Heart left ventricle (tissue), 16 donors: ENCODE results near the gene CFAP100. TPM values are rescaled to one million over a fixed set of nuclear protein-coding genes. Genes with fewer than 3 reads are reported as not detected.

Experiments
- ATAC-seq, 4 donors: fragments of 200-7000 bp; cut with Tn5 transposase; one replicate each; pipeline ENCODE4 v1.9.1; 2020 to 2022; ENCODE audit warnings: moderate library complexity in 4 of 4, mild to moderate bottlenecking in 3 of 4, moderate number of reproducible peaks in 1 of 4
- DNase-seq, 5 donors: peaks; one replicate each; pipeline ENCODE4 v3.0.0-alpha.2; 2020
- H3K27ac ChIP-seq, 12 donors: fragments of 200-600 bp; sonication (generic) in 4 of 12; one replicate each; pipeline versions ENCODE4 v1.5.0 to v1.8.0; 2016 to 2022; ENCODE audit warnings: mild to moderate bottlenecking in 2 of 12
- H3K27me3 ChIP-seq, 9 donors: fragments of 200-600 bp; sonication (generic) in 2 of 9; one replicate each; pipeline versions ENCODE4 v1.5.1 to v1.8.0; 2016 to 2022; ENCODE audit warnings: mild to moderate bottlenecking in 3 of 9
- H3K36me3 ChIP-seq, 9 donors: fragments of 200-600 bp; sonication (generic) in 2 of 9; one replicate each; pipeline versions ENCODE4 v1.5.0 to v1.8.0; 2018 to 2022; ENCODE audit warnings: mild to moderate bottlenecking in 2 of 9
- H3K4me1 ChIP-seq, 12 donors: fragments of 200-600 bp; sonication (generic) in 4 of 12; one replicate each; pipeline versions ENCODE4 v1.5.0 to v1.8.0; 2016 to 2022; ENCODE audit warnings: mild to moderate bottlenecking in 3 of 12
- H3K4me3 ChIP-seq, 12 donors: fragments of 200-600 bp; sonication (generic) in 4 of 12; one replicate each; pipeline versions ENCODE4 v1.5.0 to v1.8.0; 2017 to 2022; ENCODE audit warnings: mild to moderate bottlenecking in 9 of 12, moderate library complexity in 4 of 12
- H3K9me3 ChIP-seq, 12 donors: fragments of 200-600 bp; sonication (generic) in 4 of 12; one replicate each; pipeline versions ENCODE4 v1.5.0 to v1.8.0; 2016 to 2022; ENCODE audit warnings: mild to moderate bottlenecking in 1 of 12
- CTCF ChIP-seq, 12 donors: fragments of 200-600 bp; sonication (generic) in 4 of 12; IDR thresholded peaks; one replicate each; pipeline versions ENCODE4 v1.5.0 to v1.8.0; 2018 to 2022; ENCODE audit warnings: antibody characterized with exemption in 12 of 12, mild to moderate bottlenecking in 5 of 12
- POLR2A ChIP-seq, 2 donors: fragments of 450-650 bp; IDR thresholded peaks; one replicate each; pipeline ENCODE4 v1.6.1; 2017; ENCODE audit warnings: antibody characterized with exemption in 2 of 2, mild to moderate bottlenecking in 2 of 2, moderate library complexity in 2 of 2
- WGBS, 4 donors: extraction: QIAGEN DNeasy Blood & Tissue Kit in 2 of 4; methylation state at CpG; one replicate each; pipeline versions ENCODE4 v1.1.5 to v1.1.7; 2013 to 2018; 5-methylcytosine and 5-hydroxymethylcytosine counted together
- intact Hi-C, 10 donors: fragments of 100-400 bp; cut with DNase I; formaldehyde crosslinking; loops; one replicate each; pipeline versions ENCODE4 v1.11.1 to v1.14.2; 2022
- long read RNA-seq, 3 donors: library from polyadenylated mRNA; unstranded; transcript quantifications; one replicate each; pipeline ENCODE4 v2.0.0, GENCODE V29; 2020 to 2021
- polyA plus RNA-seq, 2 donors: library from polyadenylated mRNA; stranded (reverse); fragments of 200-250 nt; gene quantifications; one replicate each; pipeline ENCODE4 v1.2.3, GENCODE V29; 2013
- total RNA-seq, 9 donors: library from RNA; depleted of rRNA in 2 of 9; stranded (reverse); fragments of >200 nt in 2 of 9; fragmentation: NEBNext Ultra II Directional in 3 of 9; extraction: Animal tissue kit (Norgen Biotek cat#: 25700) in 3 of 9; gene quantifications; one replicate each; pipeline versions ENCODE4 v1.1.0 to v1.2.4, GENCODE V29; 2016 to 2023
- donor health status: ischemic (EF 13 %, LVEDD 7.1; RV severe dilation, severe dysfunction).
- donor health status: healthy with polysubstance abuse.
- donor health status: DM: no; HTN: yes; CAD: no.
- donor health status: DM: no; HTN: no; CAD: no.
- donor health status: ischemic (EF 25% LVEDD 6.9; RV normal size, moderate dysfunction).
- donor health status: ischemic (EF 25% LVEDD 5.7; RV mildly dilated, moderate dysfunction).
- donor health status: healthy.
- donor health status: DM: yes; HTN: yes; CAD: no.
- donor health status: ischemic (EF 35%, LVEDD 5.7; RV mildly dilated, moderate dysfunction).
- donor health status: nonischemic (EF 11% LVEDD 7.7; RV severe dilation, severe dysfunction).
- donor health status: DM: yes; HTN: yes; CAD: no.
- donor health status: PGD.
- donor health status: ischemic (EF 29% LVEDD 5.4; RV normal size, mild dysfunction).
- donor health status: nonischemic (EF 23%, LVEDD 6.1; RV moderate dilation, normal function).

CFAP100 gene
- total RNA-seq, result not detected
- polyA plus RNA-seq, result not detected
- long read RNA-seq, donor 1, result 0 reads
- long read RNA-seq, donor 2, result 0 reads
- long read RNA-seq, donor 3, partial matches to known transcripts, result 0 of 1 reads
- long read RNA-seq, donor 3, other reads (novel, unspliced or antisense), result 1 of 1 reads

GRCh38 chr3:126394179-126394976 lies at the start of gene CFAP100:
CFAP100 (plus strand) TSS chr3:126394909; CDS start chr3:126396001, 1,092 bp downstream.
- no peaks in the 10 kb centered on the region for H3K36me3 ChIP-seq
- no peak within 1 kb of the TSS for H3K27ac ChIP-seq
- peaks cover 0 to 12% (median 3%) of the 10 kb centered on the region in 12 donors for H3K4me1 ChIP-seq
- no peak for TF ChIP-seq POLR2A (IDR thresholded peaks at IDR 0.05)
- no peak for TF ChIP-seq CTCF (IDR thresholded peaks at IDR 0.05)
- peaks cover 0 to 26% (median 0%) of the 10 kb centered on the region in 9 donors for H3K27me3 ChIP-seq
- 32 to 42% (median 33%) methylated on average over 34 to 43 of the region's 43 CpGs for WGBS, 4 donors
- peak within 1 kb of the TSS in 11 of 12 donors; percentile 13 to 50 (median 30) for H3K4me3 ChIP-seq
- H3K9me3 ChIP-seq, result no peaks in the 10 kb centered on the region
- peak; percentile 16 to 78 (median 62) for ATAC-seq
- intact Hi-C loops, result loop anchor here in 2 of 10 donors (5.0 to 10.0 kb wide), 3 partner anchors 70 to 262 kb away; no protein-coding TSS in a partner anchor
- peak in 3 of 5 donors; percentile 34 to 56 (median 48) for DNase-seq

GRCh38 chr3:126345231-126345630 lies 49.5 kb upstream of the CFAP100 start:
- Histone ChIP-seq H3K4me3 (no peak overlapping the region), H3K4me1 (peaks cover 0 to 81% (median 15%) of the 10 kb centered on the region in 12 donors), H3K27ac (peak overlapping the region in 1 of 12 donors; percentile 30), H3K36me3 (peaks cover 0 to 24% (median 0%) of the 10 kb centered on the region in 9 donors), H3K27me3 (no peaks in the 10 kb centered on the region), H3K9me3 (no peaks in the 10 kb centered on the region)
- DNase-seq (no peak), ATAC-seq (no peak)
- 91 to 97% (median 95%) methylated on average over 5 to 7 of the region's 7 CpGs for WGBS, 4 donors
- intact Hi-C loops, result loop anchor here in 1 of 10 donors (2.0 kb wide), 1 partner anchor 22 kb away; no protein-coding TSS in a partner anchor
- no peak for TF ChIP-seq POLR2A (IDR thresholded peaks at IDR 0.05)
- TF ChIP-seq CTCF (IDR thresholded peaks at IDR 0.05), result no peak

- peaks cover 0 to 81% (median 19%) of the 10 kb centered on the region in 12 donors for H3K4me1 ChIP-seq
- no peaks in the 10 kb centered on the region for H3K27me3 ChIP-seq
- 76 to 97% (median 92%) methylated on average over 3 to 5 of the region's 5 CpGs for WGBS, 4 donors
- ATAC-seq (no peak), DNase-seq (peak in 3 of 5 donors; percentile 3 to 46 (median 14))
- TF ChIP-seq POLR2A (IDR thresholded peaks at IDR 0.05) (no peak), CTCF (IDR thresholded peaks at IDR 0.05) (no peak)
- intact Hi-C loops, result loop anchor here in 1 of 10 donors (2.0 kb wide), 1 partner anchor 23 kb away; no protein-coding TSS in a partner anchor
- no peaks in the 10 kb centered on the region for H3K9me3 ChIP-seq
- H3K4me3 ChIP-seq, result no peak overlapping the region
- peak overlapping the region in 1 of 12 donors; percentile 100 for H3K27ac ChIP-seq
- H3K36me3 ChIP-seq, result peaks cover 0 to 29% (median 0%) of the 10 kb centered on the region in 9 donors
Measured at GRCh38 chr3:126345641-126346460, 48.9 kb upstream of the CFAP100 start.
